ENCODE data around the gene KMT2A.
A peak's percentile ranks its signal among the peaks of the same experiment; 100 is the strongest.
"Not testable (repeated sequence)": the region's sequence is repeated elsewhere in the genome, so short reads cannot be mapped to it uniquely, and the experiment has no call there.

Gene KMT2A

GRCh38 chr11:118434553-118435289, 1.6 kb upstream of the KMT2A start:
- FAIRE-seq, result peak; percentile 16
- DNase-seq (ENCODE audit: insufficient read length, low spot score), result no peak

GRCh38 chr11:118435290-118435892, 901 bp upstream of the KMT2A start:
- DNase-seq (ENCODE audit: insufficient read length, low spot score), result peak; percentile 51
- FAIRE-seq, result peak; percentile 38

DNA sequence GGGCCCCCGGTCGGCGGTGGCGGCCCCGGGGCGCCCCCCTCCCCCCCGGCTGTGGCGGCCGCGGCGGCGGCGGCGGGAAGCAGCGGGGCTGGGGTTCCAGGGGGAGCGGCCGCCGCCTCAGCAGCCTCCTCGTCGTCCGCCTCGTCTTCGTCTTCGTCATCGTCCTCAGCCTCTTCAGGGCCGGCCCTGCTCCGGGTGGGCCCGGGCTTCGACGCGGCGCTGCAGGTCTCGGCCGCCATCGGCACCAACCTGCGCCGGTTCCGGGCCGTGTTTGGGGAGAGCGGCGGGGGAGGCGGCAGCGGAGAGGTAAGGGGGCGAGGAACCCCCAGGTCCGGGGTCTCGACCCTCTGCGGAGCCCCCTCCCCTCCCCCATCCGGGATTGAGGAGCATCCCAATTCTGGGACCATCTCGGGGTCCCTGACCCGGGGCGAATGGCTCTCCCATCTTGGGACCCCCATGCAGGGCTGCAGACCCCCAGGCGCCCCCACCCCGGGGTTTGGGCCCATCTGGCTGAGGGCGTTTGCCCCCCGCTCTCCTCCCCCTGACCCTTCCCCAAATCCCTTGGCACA, 431 bp downstream of the KMT2A start:
- FAIRE-seq (no peak), DNase-seq (ENCODE audit: insufficient read length, low spot score) (no peak)

- DNase-seq (ENCODE audit: insufficient read length, low spot score), result no peak
- FAIRE-seq, result peak; percentile 51
These were observed 1.2 kb downstream of the KMT2A start for GRCh38 chr11:118437208-118438125.

DNA sequence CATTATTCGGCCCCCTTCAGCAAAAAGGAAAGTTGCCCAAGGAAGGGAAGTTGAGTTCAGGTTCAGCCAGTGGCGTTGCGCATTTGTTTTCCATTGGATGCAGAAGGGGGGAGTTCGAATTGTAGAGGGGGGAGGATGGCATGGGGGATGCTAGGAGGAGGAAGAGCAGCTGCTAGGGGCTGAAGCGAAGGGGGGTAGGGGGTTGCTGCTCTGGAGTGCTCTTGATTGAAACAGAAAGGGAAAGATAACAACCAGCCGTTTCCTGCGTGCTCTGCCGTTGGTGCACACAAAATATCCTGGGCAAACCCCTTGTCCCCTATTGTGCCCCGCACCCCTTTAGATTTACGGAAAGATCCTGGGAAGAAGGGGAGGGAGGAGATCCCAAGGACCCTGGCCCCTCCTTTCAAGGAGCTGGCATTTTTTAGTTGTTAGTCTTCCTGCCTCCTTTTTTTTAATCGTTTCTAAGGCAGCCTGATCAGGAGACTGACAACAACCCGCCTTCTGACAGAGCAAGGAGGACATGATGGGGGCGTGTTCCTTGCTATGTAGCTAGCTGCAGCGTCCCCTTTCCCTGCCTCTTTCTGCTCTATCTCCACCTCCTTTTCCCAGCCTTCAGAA, 2.1 kb downstream of the KMT2A start:
- DNase-seq (ENCODE audit: insufficient read length, low spot score) (peak; percentile 59), FAIRE-seq (peak; percentile 76)

DNA sequence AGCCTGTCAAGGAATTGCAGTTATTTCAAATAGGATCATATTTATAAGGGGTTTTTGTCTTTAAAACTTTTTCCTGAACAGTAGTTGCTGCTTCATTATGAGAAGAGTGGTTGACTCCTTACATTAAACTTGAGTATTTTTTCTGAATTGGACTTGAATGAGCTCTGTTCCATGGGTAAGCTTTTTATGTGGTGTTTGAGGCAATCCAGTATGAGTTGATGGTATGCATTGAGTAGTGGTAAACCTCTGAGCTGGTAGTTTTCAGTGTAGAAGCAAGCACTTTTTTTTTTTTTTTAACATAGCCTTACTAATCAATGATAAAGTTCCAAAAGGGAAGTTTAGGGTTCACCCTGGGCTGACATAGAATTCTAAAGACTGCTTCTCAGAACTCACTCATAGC, 3.4 kb downstream of the KMT2A start:
- FAIRE-seq (no peak), DNase-seq (ENCODE audit: insufficient read length, low spot score) (no peak)

DNA sequence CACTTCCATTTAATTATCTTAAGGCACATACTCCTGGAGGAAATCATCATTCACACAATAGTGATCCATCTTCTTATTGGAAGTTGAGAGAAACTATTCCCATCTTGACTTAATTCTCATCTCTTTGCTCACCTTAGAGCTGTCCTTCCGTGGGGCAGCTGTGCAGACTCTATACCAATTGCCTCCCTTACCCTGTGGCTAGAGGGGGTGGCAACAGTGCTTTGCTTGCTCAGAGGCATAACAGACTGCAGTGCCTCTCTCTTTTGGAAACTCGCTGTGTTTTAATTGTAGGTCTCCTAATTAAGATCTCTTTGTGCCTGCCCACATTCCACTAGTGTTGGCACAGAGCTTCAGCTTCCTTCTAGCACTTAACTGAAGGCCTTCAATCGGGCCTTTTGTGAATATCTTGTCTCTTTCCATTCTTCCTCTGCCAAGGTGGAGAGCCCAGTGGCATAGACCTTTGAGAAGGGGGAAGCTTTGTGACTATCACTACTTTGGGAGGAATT, 5.5 kb downstream of the KMT2A start:
- DNase-seq (ENCODE audit: insufficient read length, low spot score) (no peak), FAIRE-seq (no peak)

- DNase-seq (ENCODE audit: insufficient read length, low spot score) (no peak), FAIRE-seq (no peak)
These were observed 6.0 kb downstream of the KMT2A start for GRCh38 chr11:118442301-118442700.

DNA sequence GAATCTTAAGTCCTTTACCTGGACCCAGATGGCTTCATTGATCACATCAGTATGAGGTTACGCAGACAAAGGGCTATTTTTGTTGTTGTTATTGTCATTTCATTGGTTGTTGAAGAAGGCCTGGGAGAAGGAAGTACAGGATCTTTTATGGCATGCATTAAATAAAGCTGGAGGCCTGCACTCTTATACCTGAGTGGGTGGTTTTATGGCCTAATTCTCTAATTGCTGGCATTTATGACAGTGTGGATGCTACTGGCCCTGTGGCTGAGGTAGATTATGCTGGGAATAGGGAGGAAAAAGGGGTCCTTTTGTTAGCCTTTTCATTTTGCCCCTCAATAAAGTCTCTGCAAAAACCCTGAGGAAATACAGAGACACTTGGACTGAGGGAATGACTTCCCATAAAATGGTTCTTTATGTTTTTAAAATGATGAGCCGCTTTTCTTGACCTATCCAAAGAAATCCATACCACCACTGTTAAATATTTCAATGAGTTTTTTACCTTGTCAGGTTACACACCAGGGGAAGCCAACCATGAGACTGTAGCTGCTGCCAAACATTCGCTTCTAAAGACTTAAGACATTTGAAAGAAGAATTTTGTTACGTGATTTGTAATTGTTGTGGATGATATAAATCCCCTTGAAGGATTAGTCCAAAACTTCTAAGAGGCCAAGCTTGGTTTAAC, 6.8 kb downstream of the KMT2A start:
- FAIRE-seq, result no peak
- DNase-seq (ENCODE audit: insufficient read length, low spot score), result no peak

DNA sequence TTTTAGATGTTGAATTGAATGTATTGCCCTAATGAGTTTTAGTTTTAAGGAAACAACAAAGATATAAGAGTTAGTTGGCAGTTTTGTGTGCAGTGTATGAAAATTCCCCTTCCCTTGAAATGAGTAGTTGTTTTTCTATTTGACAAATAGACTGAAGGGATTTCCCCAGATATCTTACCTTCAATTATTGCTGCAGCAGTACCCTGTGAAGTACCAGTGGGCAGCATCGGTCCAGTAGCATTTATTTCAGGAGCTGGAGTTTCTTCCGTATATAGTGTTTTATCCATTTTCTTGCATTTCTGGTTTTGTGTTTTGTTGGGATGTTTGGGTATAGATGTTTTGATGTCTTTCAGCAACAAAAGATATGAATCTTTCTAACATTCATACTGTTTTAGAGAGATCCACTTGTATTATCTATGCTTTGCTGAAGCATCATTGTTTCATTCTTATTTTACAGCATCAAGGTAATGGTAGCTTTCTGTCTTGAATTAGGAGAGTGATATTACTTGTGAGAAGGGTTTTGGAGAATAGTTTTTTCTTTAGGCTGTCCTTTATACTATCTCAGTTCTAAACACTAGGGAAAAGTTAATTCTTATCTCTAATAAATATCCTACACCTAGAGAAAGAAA, 7.4 kb downstream of the KMT2A start:
- FAIRE-seq (no peak), DNase-seq (ENCODE audit: insufficient read length, low spot score) (no peak)

GRCh38 chr11:118447423-118447822, 11.1 kb downstream of the KMT2A start:
- FAIRE-seq (no peak), DNase-seq (ENCODE audit: insufficient read length, low spot score) (no peak)

GRCh38 chr11:118448294-118448693, 12.0 kb downstream of the KMT2A start:
- no peak for DNase-seq (ENCODE audit: insufficient read length, low spot score)
- FAIRE-seq, result no peak

DNA sequence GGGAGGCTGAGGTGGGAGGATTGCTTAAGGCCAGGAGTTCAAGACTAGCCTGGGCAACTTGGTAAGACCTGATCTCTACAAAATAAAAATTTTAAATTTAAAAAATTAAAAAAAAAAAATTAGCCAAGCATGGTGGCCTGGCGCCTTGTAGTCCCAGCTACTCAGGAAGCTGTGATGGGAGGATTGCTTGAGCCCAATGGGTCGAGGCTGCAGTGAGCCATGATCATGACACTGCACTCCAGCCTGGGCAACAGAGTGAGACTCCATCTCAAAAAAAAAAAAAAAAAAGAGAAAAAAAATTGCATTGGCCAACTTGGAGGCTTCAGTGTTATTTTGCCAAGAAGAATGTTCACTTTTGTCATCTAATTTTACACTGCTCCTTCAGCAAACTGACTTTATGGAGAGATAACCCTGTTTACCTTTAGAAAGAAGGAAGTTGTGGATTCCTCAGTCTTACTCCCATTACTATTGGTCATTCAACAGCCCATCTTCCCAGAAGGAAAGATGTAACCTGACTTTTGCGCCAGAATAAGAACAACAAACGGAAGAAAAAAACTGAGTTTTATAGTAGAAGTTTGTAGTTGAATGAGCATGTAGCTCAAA, 13.1 kb downstream of the KMT2A start:
- no peak for FAIRE-seq
- no peak for DNase-seq (ENCODE audit: insufficient read length, low spot score)

DNA sequence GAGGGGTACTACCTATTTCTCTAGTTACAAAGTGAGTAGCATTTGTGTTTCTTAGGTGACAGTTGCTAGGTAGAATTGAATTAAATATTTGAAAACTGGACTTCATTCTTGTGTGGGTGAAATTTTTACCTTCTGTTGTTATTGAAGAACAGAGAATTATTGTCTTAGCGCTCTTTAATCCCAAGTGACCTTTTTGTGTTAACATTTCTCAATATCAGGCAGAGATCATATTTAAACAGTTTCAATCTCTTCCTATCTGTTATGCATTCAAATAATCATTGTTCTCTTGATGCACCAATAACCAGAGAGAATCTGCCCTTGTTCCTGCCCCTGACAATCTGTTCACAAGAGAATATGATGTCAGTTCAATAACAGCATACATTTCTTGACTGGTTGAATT, 14.2 kb downstream of the KMT2A start:
- DNase-seq (ENCODE audit: insufficient read length, low spot score) (no peak), FAIRE-seq (no peak)

- FAIRE-seq (no peak), DNase-seq (ENCODE audit: insufficient read length, low spot score) (no peak)
These were observed 25.9 kb downstream of the KMT2A start for GRCh38 chr11:118462178-118462577.

- FAIRE-seq; DNase-seq (ENCODE audit: insufficient read length, low spot score): not testable (repeated sequence)
These were observed 32.7 kb downstream of the KMT2A start for GRCh38 chr11:118468968-118469367.

DNA sequence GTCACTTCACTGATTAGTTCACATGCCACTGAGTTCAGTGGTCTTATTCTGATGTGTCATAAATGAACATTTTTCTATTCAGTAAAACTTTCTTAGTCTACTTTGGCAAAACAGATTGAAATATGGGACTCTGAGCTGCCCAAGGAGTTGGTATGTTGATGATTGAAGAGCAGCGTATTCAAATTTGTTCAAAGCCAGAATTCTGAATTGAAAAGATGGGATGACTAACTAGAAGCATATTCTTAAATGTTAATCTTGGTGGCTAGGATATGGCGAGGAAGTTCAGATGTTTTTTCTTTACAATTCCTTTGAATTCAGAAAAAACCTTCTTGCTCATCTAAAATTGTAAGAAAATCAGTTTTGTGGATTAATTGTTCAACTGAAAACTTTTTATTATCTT, 34.7 kb downstream of the KMT2A start:
- FAIRE-seq (no peak), DNase-seq (ENCODE audit: insufficient read length, low spot score) (no peak)

GRCh38 chr11:118473537-118473936, 37.2 kb downstream of the KMT2A start:
- FAIRE-seq, result no peak
- DNase-seq (ENCODE audit: insufficient read length, low spot score), result no peak

DNA sequence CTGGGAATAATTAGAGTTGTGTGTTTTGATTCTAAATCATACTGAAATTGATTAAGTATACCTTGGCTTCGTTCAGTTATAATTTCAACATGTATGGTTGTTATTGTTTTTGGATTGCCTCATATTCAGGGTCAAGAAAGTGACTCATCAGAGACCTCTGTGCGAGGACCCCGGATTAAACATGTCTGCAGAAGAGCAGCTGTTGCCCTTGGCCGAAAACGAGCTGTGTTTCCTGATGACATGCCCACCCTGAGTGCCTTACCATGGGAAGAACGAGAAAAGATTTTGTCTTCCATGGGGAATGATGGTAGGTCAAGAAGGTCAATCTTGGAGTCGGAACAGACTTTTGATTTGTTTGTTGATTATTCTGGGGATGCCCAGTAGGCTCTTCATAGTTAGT, 40.4 kb downstream of the KMT2A start:
- no peak for FAIRE-seq

More for the DNA sequence above, 40.4 kb downstream of the KMT2A start:
- DNase-seq (ENCODE audit: insufficient read length, low spot score), result no peak
